ENCODE results near the gene LRRN3.

Gene LRRN3

DNA sequence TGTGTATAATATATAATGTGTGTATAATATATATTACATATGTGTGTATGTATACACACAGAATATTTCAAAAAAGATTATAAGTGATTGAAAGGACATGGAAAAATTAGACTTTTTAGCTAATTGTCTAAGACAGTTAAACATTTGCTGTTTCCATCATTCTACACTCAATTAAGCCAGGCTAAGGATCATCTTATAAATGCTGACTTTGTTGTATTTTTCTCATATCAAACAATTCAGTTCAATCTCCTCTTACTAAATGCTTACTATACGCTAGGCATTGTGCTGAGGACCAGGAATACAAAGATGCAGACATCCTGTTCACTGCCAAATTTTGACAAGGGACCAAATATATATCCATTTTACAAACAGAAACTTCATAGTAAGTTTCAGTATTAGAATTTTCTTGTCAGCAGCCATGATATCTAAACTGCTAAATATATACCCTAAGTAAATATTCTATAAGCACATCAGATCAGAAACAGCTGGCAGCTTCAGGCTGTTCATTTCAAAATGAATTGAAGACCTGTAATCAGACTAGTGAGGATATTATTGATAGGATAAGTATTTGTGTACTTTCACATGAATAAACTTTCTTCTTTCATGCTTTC, 10.3 kb upstream of the LRRN3 start:
- no peak for DNase-seq

DNA sequence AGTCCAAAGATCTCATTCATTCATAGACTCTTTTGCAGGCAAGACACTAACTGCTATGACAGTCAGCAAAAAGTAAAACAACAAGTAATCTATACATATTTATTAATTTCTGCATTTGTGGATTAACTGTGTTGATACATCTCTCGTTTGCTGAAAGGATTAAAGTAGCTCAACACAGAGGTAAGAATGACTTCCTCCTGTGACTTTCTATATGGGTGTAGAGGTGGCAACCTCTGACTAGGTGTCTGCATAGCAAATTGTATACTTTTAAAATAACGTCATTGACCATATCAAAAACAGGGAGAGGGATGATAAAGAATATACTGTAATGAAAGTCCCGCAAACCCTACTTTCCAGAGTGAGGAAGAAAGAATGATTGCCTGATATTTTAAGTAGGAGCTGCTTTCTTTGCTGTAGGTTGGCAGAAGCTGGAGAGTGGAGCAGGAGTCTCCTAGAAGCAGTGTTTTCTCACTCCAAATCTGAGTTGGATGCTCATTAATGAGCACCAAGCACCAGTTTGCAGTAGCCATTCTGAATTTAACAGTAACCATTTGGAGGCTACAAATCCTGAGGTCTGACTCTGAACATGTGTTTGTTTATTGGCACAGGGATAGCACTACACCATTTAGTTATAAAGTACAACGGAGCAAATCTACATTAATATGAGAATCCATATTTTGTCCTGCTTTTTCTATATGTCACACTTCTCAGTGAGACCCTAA, 9.2 kb upstream of the LRRN3 start:
- DNase-seq = no peak

DNA sequence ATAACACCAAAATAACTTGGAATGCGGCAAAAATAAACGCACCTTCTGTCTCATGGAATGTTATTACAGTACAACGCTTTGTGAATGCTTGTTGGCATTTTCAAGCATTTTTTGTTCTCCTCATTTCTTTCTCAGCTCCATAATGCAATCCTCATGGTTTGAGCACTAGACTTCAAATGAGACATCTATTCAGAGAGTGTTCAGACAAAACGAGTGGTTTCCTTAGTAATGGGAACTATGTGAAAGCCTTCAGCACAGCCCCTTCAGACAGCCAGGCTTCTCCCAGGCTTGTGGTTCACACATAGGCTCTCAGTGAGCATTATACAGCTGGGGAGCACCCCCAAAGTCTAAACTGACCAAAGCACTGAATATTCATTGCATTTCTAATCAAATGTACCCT, 8.6 kb upstream of the LRRN3 start:
- peak; percentile 76 for DNase-seq

DNA sequence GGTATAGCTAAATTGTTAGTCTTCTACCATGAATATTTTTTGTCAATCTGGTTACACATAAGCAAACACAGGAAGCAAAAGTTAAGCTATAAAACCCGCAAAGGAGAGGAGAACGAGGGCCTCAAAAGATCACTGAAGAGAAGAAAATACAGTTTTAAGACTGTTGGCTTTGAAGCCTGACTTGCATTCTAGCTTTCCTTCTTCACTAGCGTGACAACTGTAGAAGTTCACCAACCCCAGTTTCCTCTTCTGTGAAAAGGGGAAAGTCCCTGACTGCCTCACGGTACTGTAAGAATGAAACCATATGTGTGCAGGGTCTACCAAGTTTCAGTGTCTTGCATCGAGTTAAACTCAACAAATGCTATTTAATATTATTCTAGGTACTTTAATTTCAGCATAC, 7.5 kb upstream of the LRRN3 start:
- DNase-seq = peak; percentile 77

DNA sequence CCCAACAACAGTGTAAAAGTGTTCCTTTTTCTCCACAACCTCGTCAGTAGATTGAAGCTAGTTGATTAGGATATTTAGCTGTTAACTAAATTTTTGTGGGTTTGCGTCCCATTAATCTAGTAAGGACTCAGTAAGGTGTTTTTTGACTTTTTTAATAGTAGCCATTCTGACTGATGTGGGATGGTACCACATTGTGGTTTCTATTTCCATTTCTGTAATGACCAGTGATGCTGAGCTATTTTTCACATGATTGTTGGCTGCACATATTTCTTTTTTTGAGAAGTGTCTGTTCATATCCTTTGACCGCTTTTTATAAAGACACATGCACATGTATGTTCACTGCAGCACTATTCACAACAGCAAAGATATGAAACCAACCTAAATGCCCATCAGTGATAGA, 5.6 kb upstream of the LRRN3 start:
- no peak for DNase-seq

DNA sequence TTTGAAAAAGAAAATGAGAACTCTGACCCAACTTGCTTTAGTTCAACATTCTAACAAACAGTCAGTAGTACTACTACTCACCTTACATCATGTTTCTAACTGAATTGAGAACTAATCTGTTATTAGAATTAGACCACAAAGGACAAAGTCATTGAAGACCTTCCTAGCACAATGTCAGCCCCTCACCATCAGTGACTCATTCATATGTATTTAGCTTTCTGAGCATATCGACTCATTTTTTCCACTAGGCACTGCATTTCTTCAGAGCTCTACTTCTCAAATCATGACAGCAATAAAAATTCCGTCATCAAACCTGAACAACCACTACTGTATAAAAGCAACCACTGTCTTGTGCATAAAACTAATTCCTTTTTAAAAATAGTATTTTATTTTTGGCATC, 4.4 kb upstream of the LRRN3 start:
- DNase-seq = peak; percentile 28

DNA sequence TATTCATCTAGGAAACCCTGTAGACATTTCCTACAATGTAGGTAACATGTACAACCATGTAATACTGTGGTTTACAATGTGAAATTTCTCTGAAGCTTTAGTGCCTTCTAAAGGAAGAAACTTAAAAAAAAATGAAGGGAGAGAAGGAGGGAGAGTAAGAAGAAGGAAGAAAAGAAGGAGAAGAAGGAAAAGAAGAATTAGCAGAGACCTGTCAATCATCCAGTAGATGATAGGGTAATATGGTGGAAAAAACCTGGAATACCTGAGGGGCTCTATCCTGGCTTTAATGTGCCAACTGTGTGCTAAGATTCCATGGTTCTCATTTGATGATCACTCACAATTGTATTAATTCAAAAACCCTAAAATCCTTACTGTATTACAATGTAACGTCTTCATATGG, 2.6 kb upstream of the LRRN3 start:
- DNase-seq = no peak

DNA sequence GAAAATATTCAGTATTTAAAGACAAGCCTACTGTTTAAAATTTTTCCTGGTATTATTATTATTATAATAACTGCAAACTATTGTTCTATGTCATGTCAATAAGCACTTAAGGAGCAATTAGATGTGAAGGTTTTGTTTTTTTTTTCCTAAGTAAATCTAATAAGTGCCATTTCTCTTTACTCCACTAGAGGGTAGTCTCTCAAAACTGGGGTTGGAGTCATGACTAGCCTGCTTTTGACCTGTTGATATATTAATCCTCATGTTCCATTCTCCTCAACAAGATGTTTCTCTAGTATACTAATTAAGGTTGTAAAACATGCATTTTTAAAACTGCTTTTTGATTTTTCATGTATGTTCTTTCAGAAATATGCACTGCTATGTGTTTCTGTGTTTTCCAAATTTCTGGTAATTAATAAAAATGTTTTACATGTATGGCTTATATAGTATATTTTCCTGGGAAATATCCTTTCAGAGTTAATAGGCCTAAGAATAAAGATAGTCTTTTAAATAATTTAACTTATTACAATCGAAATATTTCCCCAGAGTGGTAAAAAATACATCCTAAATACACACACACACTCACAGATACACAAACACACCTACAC, 1.0 kb upstream of the LRRN3 start:
- peak; percentile 58 for DNase-seq

DNA sequence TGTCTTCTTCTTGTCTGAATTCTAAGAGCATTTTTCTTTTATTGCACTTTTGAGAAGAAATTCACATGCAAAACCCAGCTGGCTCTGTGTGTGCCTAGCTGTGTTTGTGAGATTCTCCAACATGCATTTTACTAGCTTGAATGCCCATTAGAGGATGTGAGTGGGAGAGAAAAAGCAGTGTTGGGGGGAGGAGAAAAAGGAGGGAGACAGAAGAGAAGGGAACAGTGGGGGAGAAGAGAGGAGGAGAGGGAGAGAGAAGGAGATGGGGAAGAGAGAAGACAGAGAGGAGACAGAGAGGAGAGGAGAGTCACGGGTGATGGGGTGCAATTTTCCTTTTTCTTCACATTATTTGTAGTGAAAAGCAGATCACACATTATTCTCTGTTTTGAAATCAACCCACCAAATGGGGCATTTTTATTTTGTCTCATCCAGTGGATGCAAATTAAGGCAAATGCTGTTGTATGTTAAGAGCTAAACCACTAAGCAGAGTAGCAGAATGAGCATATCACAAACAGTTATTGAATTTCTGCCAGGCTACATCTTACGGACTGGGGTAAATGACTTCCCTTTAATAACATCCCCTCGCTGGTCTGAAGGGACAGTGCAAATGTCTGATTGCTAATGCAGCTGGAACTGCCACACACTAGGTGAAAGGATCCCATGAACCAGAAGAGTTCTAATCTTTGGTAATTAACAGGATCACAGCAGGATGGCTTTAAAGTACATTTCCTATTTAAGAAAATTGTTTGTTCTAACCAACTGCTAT, 849 bp downstream of the LRRN3 start:
- peak; percentile 6 for DNase-seq

DNA sequence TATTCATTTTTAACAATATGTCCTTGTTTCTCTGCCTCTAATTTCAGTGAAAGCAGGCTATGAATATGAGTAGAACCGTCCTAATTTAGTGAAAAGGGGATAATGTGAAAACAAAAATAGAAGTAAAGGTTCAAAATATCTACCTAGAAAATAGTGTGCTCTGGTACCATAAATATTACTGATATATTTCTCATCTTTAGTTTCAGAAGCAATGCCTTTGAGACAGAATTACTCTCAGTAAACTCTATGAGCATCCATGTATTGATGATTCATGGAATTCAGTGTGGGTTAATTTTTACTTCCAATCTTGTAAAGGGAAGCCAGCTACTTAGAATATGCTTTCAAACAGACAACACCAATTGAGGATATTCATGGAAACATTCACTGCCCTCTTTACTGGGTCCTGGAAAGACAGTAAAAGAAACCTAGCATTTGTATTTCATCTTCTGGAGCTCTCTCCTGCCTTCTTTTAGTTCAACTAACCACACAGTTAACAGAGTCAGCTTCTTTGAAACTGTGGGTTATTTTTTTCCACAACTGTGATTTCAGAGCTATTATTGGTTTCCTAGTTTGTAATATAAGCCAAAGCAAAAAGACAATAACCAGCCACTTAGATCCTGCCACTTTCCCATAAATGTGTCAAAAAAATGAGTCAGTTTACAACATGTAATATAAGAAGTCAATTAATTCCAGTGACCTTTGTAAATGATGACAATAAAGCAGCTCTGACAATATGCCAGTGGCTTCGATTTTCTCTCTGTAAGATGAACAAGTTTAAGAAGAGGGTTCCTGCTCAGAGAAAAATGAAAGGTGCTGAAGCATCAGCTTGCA, 1.7 kb downstream of the LRRN3 start:
- DNase-seq = no peak

DNA sequence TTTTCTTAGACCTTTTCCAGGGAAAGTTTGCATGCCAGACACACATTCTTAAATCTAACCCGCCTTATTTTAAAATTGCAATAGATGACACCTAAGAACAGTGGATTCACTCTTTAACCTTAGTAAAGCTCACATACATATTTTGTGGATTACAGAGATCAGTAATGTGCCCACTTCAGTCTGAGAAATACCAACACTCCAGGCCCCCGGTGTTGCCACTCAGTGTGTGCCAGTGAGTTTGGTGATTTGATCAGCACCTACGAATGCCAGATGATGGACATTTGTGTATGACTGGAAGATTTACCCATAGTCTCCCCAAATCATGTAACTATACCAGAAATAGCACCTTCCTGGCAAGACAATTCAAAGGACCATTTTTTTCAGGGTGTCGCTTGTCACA, 2.6 kb downstream of the LRRN3 start:
- no peak for DNase-seq

DNA sequence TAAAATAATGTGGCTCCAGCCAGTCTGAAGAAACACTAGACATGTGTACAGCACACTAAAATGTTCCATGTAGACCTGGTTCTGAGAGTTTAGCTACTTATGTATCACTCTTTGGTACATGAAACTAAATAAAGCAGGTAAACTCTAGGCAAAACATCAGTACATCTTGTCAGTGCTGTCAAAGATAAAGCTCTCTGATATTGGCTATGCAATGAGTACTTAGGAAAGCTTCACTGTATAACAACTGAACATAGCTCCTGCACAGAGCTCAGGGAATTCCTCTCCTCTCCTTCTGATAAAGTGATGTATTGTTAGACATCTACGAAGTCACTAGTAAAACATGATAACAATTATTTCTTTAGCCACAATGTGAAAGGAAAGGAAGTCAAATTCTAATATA, 3.5 kb downstream of the LRRN3 start:
- DNase-seq = no peak

DNA sequence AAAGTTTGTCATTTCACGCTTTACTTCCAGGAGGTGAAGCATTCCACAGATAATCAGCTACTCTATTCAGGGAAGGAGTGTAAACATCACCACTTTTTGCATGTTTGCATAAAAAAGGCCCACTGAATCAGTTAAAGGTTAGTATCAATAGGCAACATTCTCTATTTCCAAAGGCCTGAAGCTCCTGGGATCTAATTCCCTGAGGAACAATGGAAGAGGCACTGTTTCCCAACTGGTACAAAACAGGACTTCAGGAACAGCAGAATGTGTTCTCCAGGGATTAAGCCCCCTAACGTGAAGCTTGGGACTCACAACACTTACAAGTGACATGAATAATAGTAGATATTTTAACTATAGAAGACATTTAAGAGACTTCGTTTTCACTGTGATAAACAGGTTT, 6.1 kb downstream of the LRRN3 start:
- no peak for DNase-seq

DNA sequence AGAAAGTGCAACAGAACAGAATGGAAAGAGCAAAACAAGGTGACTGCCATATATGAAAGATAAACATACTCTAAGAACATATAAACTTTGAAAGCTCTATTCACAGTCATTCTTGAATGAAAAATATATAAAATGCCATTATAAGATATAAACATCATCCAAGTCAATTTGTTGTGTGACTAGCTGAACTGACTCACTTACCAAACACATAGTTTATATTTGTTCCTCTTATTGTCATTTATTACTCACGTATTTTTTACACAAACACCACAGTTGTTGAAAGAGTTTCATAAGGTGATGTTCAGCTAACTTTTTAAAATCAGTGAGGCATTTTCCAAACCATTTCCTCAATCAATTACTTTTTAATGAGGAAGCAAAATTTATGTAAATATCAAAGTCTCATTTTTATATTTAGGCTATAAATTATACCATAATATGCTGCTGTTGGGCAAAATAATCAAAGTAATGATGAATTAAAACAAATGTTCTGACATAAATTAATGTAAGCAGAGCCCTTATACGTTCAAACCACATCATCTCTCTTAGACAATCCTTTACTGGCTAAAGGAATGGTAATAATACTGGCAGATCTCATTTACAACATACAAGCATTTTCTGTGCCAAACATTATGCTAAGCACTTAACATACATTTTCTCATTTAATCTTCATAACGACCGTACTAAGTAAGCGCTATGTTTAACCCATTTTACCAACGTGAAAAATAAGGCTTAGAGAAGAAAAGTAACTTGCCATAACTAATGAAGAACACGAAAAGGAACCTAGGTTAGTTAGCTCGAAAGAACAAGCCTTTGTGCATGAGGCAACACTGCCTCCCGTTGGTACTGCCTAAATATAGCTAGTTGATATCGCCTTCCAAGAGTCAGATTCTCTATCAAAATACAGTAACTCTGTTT, 7.3 kb downstream of the LRRN3 start:
- DNase-seq = peak; percentile 32

DNA sequence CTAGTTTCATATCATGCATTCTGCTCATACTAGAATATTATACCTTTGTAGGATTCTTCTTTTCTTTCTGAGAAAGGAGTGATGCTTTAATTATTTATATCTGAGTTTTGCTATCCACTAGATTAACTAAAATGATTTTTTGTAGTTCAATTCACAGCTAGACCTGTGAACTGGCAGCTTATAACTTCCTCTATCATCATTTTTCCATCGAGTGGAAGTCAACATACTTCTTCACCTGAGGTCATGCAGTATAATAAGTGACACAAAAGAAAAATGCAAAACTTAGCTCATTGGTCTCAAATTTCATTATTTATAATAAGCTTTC, 8.0 kb downstream of the LRRN3 start:
- DNase-seq = no peak

DNA sequence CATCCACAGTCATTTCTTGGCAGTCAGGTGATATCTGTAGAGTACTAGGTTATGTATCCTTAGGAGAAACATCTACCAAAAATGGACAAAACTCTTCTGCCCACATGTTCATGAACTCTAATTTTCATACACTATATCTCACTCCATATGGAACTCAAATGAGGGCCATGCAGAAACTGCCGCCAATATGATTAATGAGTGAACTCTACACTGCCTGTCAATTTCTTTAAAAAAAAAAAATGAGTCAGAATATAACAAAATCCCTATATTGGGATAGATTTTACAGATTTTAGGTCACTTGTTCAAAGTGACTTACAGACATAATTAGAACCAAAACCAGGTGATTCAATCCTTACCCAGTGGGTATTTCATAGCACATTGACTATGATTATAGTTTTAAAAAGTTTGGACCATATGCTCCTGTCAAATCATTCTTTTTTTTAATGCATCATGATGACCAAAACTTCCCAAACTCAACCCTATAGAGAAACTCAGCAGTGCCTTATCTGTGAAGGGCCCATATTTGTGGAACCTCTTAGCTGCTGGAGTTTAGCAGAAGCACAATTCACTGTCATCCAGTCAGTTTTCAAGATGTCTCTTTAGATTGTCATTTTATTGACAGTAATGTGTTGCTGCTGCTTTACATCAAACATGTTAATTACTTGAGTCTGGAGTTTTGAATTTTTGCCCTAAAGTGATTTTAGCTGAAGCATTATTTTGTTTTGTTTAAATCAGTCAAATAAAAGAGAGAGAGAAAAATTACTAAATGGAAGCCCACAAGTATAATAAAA, 11.1 kb downstream of the LRRN3 start:
- DNase-seq = no peak

DNA sequence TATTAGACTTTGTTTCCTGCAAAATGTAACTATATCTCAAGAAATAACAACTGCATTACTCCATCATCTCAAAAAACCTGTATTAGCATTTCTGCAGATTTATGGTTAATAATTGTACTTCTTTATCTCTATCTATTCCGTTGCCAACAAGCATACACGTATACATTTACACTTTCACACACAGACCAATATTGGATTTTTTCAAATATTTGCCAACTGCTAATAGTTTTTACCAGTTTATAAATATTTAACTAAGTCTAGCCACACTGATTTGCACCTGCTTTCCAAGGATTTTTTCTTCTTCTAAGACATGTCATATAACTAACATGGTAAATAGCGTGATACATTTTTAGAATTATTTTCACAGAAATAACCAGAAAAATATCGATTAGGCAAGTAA, 12.2 kb downstream of the LRRN3 start:
- DNase-seq = no peak

DNA sequence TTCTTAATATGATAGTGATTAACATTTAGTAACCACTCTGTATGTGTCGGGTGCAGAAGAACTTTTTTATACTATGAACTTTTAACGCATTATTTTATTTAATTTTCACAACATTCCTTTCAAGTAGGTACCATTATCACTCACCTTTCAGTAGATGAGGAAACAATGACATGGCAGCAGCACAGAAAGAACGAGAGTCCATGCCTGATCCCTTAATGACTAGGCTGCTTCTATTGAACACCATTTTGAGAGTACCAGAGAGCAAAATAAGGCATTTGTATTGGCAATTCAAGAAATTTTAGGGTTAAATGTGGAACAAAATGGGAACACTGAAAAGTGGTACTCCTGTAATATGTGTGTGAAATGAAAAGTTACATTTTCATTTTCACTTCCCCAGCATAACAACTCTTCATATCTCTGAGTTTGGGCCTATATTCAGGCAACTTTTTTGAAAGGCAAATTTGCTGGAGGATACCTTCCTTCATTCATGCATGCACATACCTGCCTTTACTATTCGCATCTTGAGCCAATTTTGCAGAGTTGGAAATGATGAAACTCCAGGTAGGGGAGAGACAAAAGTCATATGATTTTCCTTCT, 12.8 kb downstream of the LRRN3 start:
- DNase-seq = no peak

DNA sequence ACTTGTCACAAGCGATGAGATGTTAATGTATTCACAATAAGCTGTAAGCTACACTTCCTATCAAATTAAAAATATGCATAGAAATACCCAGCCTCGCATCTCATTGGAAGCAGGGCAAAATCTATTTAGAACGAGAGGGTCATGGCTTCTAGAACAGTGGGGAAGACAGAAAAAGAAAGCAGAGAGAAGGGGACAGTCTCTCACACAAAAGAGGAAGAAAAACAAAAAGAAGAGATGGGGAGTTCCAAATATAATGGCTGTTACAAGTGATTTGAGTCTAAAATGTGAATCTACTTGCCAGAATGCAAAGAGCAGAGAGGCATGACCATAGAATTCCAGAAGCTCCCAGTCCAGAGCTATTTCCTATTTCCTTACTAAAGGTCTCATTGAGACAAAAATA, 13.8 kb downstream of the LRRN3 start:
- no peak for DNase-seq

DNA sequence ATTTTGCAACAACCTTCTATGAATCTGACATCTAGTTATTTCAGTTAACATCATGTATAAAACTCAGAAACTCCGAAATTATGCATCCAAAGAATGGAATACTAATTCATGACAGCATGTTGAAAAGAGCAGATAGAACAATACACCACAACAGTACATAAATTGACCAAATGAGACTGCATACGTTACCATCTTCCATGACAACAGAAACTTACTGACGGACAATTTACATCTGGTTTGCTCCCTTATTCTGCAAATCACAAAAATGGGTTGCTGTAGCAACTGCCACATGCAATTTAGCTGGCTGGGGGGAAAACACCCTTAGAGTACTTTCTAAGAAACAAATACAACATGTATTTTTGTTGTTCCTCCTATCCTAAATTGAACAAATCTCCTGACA, 14.3 kb downstream of the LRRN3 start:
- no peak for DNase-seq

Measured in fibroblast of skin of back (primary cell).